Ureter (tissue), 1 donor: Measurements from ENCODE around the gene CTNNA3. TPM values are rescaled to one million over a fixed set of nuclear protein-coding genes. Genes with fewer than 3 reads are reported as not detected.

Source experiments
- DNase-seq: peaks from one replicate; pipeline ENCODE4 v3.0.0-alpha.2; 2020; ENCODE audit warnings: low spot score
- total RNA-seq: library from RNA; stranded (reverse); gene quantifications from one replicate; pipeline ENCODE4 v1.2.4, GENCODE V29; 2023
- donor health status: DM: yes; HTN: yes; CAD: no.

The CTNNA3 gene
- total RNA-seq, 1 donor from 2014 or later = 1.1 TPM

GRCh38 chr10:67665491-67665890 lies 30.5 kb downstream of the CTNNA3 start:
- no peak for DNase-seq

GRCh38 chr10:67664942-67665341 lies 31.1 kb downstream of the CTNNA3 start:
- no peak for DNase-seq

- DNase-seq = no peak
Observed at GRCh38 chr10:67663449-67664087, 32.4 kb downstream of the CTNNA3 start.

- DNase-seq = no peak
Observed at GRCh38 chr10:67662415-67662814, 33.6 kb downstream of the CTNNA3 start.

- no peak for DNase-seq
Observed at GRCh38 chr10:67659497-67659896, 36.5 kb downstream of the CTNNA3 start.

GRCh38 chr10:67657775-67658174 lies 38.2 kb downstream of the CTNNA3 start:
- no peak for DNase-seq

- DNase-seq = no peak
Observed at GRCh38 chr10:67650558-67650957, 45.4 kb downstream of the CTNNA3 start.

- no peak for DNase-seq
Observed at GRCh38 chr10:67648613-67649229, 47.3 kb downstream of the CTNNA3 start.

- no peak for DNase-seq
Observed at GRCh38 chr10:67630904-67631303, 65.1 kb downstream of the CTNNA3 start.

- DNase-seq = no peak
Observed at GRCh38 chr10:67629461-67629971, 66.5 kb downstream of the CTNNA3 start.

- no peak for DNase-seq
Observed at GRCh38 chr10:67622984-67623383, 73.0 kb downstream of the CTNNA3 start.

- DNase-seq = no peak
Observed at GRCh38 chr10:67622511-67622910, 73.5 kb downstream of the CTNNA3 start.

GRCh38 chr10:67621834-67622233 lies 74.2 kb downstream of the CTNNA3 start:
- no peak for DNase-seq

GRCh38 chr10:67618116-67618515 lies 77.9 kb downstream of the CTNNA3 start:
- DNase-seq = no peak

GRCh38 chr10:67612577-67613537 lies 83.1 kb downstream of the CTNNA3 start:
- no peak for DNase-seq

GRCh38 chr10:67612176-67612575 lies 83.8 kb downstream of the CTNNA3 start:
- DNase-seq = no peak

GRCh38 chr10:67609996-67610793 lies 85.8 kb downstream of the CTNNA3 start:
- no peak for DNase-seq

GRCh38 chr10:67608001-67608400 lies 88.0 kb downstream of the CTNNA3 start:
- no peak for DNase-seq

GRCh38 chr10:67607472-67607871 lies 88.5 kb downstream of the CTNNA3 start:
- no peak for DNase-seq

GRCh38 chr10:67606572-67606971 lies 89.4 kb downstream of the CTNNA3 start:
- no peak for DNase-seq

- DNase-seq = no peak
Observed at GRCh38 chr10:67603701-67604100, 92.3 kb downstream of the CTNNA3 start.

- no peak for DNase-seq
Observed at GRCh38 chr10:67603086-67603485, 92.9 kb downstream of the CTNNA3 start.
